Activated T-cell treated with anti-CD3 and anti-CD28 coated beads, Interleukin-2, amount 50 U/mL, for 1 hour (primary cell): ENCODE data around the gene FDXR.
"Not testable (repeated sequence)": the region's sequence is repeated elsewhere in the genome, so short reads cannot be mapped to it uniquely, and the experiment has no call there.

Experiments
- DNase-seq: peaks from one replicate; pipeline ENCODE4 v3.0.0-alpha.2; 2020

FDXR gene

GRCh38 chr17:74870512-74870911, 2.3 kb downstream of the FDXR start:
- no peak for DNase-seq

GRCh38 chr17:74870028-74870427, 2.8 kb downstream of the FDXR start:
- not testable (repeated sequence) for DNase-seq

DNA sequence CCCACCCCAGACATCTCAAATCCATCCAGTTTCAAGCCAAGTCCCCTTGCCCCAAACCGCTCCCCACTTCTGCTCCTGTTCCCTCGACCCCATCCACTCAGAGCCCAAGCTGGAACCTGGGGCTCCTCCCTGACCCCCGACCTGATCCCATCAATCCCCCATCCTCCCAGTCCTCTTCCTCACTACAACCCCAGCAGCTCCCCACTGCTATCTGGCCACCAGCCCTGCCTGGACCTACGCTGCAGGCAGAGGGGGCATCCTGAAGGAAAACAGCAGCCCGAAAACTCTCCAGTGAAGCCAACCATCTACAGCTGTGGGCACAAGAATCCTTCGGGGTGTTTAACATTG, 3.9 kb downstream of the FDXR start:
- DNase-seq, result no peak

DNA sequence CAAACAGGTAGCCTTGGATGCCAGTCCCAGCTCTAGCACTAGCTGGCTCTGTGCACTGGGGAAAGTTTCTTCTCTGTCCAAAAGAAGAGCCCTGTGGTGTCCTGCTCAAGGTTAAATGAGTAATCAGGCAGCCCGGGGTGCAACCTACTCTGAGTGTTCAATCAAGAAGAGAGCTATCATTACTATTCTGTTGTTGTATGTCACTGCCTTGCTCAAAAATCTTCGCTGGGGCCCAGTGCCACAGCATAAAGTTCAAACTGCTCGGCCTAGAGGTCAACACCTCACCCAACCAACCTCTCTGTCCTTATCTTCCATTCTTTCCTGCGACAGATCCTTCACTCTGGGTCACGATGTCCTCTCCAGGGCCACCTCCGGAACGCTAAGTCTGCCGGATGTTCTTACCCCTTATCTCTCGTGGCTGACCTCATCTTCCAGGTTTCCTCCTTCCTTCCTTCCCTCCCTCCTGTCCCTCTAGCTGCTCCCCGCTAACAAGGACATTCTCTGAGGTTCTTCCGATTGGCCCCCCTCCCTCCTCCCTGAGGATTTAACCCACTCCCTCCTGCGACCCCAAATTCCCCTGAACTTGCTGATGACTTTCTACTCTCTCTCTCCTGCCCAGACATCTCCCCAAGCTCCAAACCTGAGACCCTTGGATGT, 4.4 kb downstream of the FDXR start:
- no peak for DNase-seq

DNA sequence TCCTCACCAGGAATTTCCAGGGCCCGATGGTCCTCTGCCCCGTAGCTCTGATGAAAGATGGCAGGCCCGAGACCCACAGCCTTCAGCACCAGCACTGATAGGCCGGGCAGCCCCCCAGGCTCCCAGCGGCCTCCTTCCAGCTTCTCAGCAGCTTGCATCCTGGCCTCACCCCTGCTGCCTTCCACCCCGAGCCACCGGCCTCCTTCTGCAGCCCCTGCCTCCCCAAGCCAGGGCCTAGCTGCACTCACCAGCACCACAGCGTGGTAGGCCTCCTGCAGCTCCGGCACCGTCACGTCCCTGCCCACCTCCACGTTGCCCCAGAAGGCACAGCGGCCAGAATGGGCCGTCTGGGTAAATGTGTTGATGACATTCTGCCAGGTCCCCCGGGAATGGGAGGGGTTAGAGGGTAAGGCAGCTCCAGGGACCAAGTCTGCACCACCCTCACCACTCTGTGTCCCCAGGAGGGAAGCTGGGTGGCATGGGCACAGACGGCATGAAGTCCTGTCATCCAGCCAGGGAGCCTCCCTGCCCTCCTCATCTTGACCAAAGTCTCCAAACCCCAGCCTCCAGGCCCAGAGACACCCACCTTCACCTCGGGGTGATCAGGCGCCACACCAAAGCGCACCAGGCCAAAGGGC, 6.5 kb downstream of the FDXR start:
- DNase-seq, result no peak

- no peak for DNase-seq
Observed at GRCh38 chr17:74865504-74866197, 7.1 kb downstream of the FDXR start.

DNA sequence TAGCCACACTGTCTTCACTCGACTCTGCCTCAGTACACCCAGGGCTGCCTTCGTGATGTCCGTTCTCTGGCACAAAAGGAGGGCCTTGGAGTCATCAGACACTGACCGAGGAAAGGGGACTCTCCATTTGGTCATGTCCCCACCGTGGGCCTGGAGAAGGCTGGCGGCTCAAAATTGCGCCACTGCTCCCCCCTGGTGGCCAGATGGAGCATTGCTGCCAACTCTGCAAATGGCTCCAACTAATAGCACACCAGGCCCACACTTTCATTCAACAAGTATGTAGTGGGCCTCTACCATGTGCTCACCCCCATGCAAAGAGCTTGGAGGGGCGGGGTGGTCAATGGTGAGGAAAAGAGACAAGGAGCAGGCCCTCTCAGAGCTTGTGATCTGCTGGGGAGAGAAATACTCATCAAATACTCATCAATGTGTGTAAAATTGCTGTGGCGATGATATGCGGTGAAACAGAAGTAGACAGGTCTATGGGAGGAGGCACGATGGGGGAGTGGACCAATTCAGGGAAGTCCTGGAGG, 7.9 kb downstream of the FDXR start:
- DNase-seq, result peak; percentile 82

DNA sequence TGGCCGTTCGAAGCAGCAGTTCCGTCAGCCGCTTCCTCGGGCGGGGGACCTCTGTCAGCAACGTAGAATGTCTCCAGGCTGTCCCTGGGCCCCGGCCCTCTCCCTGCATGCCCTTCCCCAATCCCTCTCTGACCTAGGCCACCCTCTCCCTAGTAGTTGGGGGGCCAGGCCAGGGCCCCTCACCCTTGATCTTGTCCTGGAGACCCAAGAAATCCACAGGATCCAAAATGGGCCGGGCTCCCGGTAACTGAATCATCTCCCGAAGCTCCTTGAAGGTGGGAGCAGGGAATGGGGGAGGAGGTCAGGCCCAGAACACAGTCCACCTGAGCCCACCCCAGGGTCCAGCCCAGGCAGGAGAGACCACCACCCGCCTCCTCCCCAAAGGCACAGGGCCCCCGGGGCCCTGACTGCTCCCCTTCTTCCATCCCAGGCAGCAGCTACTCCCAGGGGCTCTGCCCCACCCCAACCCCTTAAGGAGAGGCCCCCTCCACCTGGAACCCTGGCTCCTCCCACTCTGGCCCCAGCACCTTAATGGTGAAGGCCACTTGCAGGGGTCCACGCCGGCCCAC, 8.4 kb downstream of the FDXR start:
- no peak for DNase-seq

GRCh38 chr17:74863420-74864296, 9.1 kb downstream of the FDXR start:
- DNase-seq, result no peak

- no peak for DNase-seq
Observed at GRCh38 chr17:74862919-74863318, 9.9 kb downstream of the FDXR start.

DNA sequence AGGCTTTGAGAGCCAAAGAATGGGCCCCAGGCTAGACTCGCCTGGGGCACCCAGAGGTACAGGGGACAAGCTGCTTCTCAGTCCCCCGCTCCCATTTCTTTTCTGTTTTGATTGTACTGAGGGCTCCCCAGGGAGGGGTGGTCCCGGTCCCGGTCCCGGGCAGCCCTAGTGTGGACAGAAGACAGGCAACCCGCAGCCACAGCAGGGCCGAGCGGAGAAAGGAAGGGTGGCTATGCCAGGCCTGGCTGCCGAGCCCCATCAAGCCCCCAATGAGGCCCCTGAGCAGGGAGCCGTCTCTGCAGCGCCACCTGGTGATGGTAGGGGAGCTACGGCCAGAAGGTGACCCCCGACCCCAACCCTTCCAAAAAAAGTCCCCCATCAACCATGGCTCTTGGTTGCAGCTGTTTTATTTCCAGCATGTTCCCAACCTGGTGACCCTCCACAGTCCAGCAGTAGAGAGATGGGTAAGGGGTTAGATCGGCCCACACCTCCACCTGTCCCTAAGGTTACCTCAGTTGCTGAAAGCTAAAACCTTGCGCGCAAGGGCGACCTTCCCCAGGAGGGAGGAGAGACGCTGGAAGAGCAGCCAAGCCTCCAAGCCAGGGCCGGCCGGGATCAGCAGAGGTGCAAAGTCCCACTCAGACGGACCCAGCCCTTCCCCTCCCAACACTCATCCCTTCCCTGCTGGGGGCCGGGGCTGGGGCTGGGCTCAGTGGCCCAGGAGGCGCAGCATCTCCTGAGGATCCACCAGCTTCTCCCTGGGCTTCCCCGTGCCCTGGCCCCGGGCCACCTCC, 10.5 kb downstream of the FDXR start:
- DNase-seq, result peak; percentile 67

DNA sequence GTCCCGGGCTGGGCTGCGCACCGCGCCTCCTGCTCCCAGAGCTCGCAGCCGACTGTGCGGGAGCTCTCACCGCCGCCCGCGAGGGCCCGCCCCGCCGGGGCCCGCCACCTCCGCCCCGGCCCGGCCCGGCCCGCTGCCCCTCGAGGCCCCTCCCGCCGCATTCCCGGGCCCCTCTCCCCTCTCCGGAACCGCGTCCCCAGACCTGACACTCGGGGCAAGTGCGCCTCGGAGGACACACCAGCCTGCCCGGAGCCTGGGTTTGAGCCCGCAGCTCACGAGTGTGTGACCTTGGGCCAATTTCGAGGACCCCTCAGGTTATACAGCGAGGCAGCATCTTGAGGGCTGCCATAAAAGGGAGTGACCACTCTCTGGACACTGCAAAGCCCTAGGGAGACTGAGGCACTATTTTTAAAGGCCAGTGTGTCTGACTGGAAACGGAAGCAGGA, 11.1 kb downstream of the FDXR start:
- peak; percentile 30 for DNase-seq

DNA sequence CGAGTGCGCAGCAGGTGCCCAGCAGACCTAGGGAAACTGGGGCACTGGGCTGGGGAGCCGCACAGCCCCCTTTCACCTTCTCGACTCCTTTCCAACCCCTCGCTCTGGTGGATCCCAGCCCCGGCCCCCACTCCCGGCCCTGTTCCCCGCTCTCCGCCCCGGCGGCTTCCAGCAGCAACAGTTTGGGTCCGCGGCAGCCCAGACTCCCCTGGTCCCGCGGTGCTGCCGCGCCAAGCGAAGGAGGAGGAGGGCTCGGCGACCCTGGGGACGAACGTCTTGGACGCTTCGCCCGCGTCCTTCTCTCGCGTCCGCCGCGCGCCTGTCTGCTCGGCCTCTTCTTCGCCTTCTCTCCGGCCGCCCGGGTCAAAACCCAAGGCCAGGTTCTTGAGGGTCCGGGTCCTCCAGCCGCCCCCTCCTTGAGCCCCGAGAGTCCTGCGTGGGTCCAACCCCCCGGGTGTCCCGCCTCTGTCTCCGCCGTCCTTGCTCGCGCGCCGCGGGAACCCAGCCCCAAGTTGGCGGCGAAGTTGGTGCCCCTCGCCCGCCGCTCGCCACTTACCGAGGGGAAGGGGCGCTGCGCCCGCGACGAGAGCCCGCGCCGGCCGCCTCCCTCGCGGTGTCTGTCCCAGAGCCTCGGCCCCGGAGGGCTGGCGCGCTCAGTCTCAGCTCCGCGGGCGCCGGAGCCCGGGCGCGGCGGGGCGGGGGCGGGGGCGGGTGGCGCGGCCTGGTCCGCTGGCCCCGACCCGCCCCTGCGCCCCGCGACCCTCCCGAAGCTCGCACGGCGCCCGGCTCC, 11.7 kb downstream of the FDXR start:
- peak; percentile 30 for DNase-seq

DNA sequence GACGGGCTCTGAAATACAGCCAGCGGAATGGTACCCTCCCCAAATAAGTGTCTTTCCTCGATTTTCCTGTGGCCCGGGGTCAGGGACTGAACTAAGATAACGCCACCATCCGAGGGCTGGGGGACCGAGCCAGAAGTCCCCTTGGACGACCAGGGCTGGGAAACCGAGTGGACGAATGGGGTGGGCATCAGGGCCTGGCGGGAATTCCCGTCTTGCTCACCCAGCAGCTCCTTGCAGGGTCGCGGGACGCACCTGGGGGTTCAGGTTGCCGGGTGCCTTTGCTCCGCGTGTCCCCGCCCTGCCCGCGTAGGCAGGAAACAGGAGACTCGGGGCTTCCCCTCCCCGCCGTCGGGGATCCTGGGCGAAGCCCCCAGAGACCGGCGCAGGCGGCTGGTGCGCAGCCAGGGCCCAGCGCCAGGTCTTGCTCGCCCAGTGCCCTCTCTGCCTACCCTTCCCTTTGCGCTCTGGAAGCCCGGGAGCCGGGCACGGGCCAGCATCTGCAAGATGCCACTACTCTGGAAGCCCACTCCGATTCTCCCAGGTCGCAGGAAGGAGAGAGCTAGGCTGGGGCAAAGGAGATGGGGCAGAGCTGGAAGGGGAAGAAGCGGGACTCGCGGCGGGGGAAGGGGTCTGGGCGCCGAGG, 12.4 kb downstream of the FDXR start:
- peak; percentile 42 for DNase-seq

DNA sequence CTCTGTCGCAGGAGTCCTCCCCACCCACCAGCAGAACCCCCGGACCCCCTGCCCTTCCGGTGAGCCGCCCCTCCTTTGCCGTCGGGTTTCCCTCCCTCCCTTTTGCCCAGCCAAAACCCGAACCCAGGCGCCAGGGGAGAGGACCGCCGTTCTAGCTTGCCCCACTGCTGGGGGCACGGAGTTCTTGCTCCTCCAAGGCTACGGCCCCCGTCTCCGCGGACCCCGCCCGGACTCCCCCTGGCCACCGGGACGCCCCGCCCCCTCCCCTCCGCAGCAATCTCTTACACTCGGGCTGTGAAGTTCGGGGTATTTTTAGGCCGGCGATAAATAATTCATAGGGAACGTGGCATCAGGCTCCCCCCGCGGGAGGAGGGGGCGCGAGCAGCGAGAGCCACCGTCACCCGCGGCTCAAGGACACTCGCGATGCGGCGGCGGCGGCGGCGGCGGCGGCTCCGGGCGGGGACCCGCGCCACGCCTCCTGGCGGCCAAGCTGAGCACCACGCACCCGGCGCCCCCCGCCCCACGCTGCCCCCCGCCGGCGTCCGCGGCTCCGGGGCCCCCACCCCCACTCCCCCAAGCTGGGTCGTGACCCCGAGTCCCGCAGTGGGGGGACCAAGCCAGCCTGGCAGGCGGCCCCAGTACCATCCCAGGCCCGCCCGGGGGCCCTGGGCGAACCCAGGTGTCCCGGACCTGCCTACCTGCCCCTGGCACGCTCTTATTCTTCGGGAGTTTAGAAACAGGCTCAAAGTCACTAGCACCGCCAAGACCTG, 13.2 kb downstream of the FDXR start, which contains the start of gene GRIN2C:
GRIN2C (minus strand) TSS at position 427 of the 770 bp plus-strand sequence. CDS start 4,793 bp downstream, outside the sequence.
- DNase-seq, result peak; percentile 58

DNA sequence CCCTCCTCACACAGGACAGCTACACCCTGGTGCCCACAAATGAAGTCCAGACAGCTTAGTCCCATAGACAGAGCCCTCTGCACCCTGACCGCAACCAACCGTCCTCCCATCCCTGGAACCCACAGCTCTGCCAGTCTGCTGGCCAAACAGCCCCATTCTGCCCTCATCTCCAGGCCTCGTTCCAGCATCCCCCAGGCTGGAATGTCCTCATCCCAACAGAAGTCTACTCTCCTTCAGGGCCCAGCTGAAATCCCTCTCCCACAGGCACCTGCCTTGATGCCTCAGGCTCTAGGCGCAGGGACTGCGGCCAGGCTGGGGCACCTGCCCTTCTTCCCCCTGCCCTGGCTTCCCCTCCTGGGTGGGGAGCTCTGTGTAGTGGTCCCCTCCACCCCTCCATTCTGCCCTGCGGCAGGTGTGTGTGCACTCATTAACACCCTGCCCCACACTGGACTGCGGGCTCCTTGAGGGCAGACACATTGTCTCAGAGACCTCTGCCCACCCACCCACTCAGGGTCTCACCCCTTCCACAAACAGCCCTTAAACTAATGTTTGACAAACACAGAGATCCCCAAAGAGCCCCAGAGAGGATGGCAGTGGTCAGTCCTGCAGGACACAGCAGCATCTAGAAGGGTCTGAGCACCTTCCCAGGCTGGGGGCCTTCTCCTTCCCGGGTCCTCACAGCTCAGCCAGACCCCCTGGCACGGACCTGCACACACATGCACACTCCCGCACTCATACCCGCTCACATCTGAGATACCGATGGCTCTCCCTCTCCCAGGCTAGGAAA, 13.9 kb downstream of the FDXR start:
- no peak for DNase-seq

- DNase-seq, result no peak
Observed at GRCh38 chr17:74857191-74857590, 15.6 kb downstream of the FDXR start.

DNA sequence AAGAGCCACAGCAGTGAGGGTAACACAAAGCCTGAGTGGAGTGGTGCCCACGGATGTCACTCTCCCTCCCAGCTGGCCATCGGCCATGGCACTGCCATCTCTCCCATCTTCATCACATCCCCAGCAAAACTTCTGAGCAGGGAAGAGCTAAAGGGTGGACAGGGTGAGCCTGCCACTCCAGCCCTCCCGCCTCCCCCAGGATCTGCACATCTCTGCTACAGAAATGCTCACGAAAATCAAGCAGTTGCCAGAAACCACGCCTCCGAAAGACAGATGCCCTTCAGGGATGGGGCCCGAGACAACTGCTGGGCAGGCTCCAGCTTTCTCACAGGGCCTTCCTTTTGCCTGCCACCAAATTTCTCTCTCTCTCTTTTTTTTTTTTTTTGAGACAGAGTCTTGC, 16.7 kb downstream of the FDXR start:
- no peak for DNase-seq

DNA sequence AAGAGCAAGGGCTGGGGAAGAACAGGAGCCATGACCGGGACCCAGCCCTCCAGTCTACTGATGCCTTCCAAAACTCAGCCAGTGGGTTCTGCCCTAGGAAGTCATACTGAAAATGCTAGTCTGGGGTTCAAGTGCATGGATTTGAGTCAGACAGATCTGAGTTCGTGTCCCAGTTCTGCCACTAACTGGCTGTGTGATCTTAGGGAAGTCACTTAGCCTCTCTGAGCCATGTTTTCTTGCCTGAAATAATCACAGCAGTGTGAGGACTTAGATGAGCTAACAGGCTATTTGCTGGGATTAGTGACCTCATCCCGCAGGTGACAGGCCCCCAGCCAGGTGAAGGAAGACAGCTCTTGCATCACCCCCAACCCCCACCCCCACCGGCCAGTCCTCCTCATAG, 17.5 kb downstream of the FDXR start:
- DNase-seq, result no peak
